Kidney (tissue), 14 donors: ENCODE results near the gene AIFM2. TPM values are rescaled to one million over a fixed set of nuclear protein-coding genes. Genes with fewer than 3 reads are reported as not detected.

Source experiments
- DNase-seq, 5 donors: peaks; one replicate each; pipeline ENCODE4 v3.0.0-alpha.2; 2013 to 2020
- FAIRE-seq: peaks from 2 replicates; lab custom pipeline; 2012; peaks lifted over from hg19 to GRCh38; lab: Jason Lieb, UNC
- H3K27ac ChIP-seq, 2 donors: one replicate each; pipeline ENCODE4 v1.7.0; 2013; ENCODE audit warnings: low read depth in 2 of 2, low read length in 2 of 2, inconsistent platforms in 1 of 2
- H3K27me3 ChIP-seq: one replicate; pipeline ENCODE4 v1.7.1; 2013; ENCODE audit warnings: low read length, inconsistent platforms; ENCODE audit not compliant: control insufficient read depth, insufficient read depth
- H3K36me3 ChIP-seq, 3 donors: one replicate each; pipeline versions ENCODE4 v1.7.0 to v1.7.1; 2013; ENCODE audit warnings: low read length in 3 of 3, control low read depth in 1 of 3, inconsistent platforms in 1 of 3; ENCODE audit not compliant: insufficient read depth in 3 of 3, control insufficient read depth in 2 of 3
- H3K4me1 ChIP-seq, 3 donors: one replicate each; pipeline versions ENCODE4 v1.7.0 to v1.7.1; 2013; ENCODE audit warnings: low read length in 3 of 3, inconsistent platforms in 1 of 3, low read depth in 1 of 3; ENCODE audit not compliant: control insufficient read depth in 2 of 3, insufficient read depth in 2 of 3
- H3K4me3 ChIP-seq, 3 donors: one replicate each; pipeline versions ENCODE4 v1.7.0 to v1.8.1; 2013; ENCODE audit warnings: low read length in 3 of 3, control low read depth in 1 of 3, inconsistent platforms in 1 of 3
- H3K9ac ChIP-seq, 3 donors: one replicate each; pipeline versions ENCODE4 v1.7.0 to v1.7.1; 2013; ENCODE audit warnings: low read length in 3 of 3, control low read depth in 1 of 3, inconsistent platforms in 1 of 3
- H3K9me3 ChIP-seq, 3 donors: one replicate each; pipeline versions ENCODE4 v1.7.0 to v1.7.1; 2013; ENCODE audit warnings: low read length in 3 of 3, control low read depth in 1 of 3, inconsistent platforms in 1 of 3; ENCODE audit not compliant: control insufficient read depth in 2 of 3, insufficient read depth in 1 of 3
- intact Hi-C: fragments of 100-400 bp; cut with DNase I; formaldehyde crosslinking; loops from one replicate; pipeline ENCODE4 v1.11.1; 2022
- polyA plus RNA-seq: library from polyadenylated mRNA; stranded (reverse); fragments of 350-450 nt; fragmentation: Illumina TruSeq; extraction: RNeasy Lipid Tissue Mini Kit (QIAGEN cat#74804); gene quantifications from one replicate; pipeline ENCODE4 v1.2.3, GENCODE V29; 2014; ENCODE audit warnings: low read depth, low replicate concordance; ENCODE audit not compliant: insufficient read depth
- total RNA-seq: library from RNA; stranded (reverse); fragmentation: NEBNext Ultra II Directional; extraction: Animal tissue kit (Norgen Biotek cat#: 25700); gene quantifications from one replicate; pipeline ENCODE4 v1.2.1, GENCODE V29; 2021
- TF ChIP-seq, protein P1 (sequence below): IDR thresholded peaks from 3 replicates; pipeline ENCODE4 v1.5.1; 2012; ENCODE audit warnings: mild to moderate bottlenecking, moderate library complexity, borderline replicate concordance; ENCODE audit not compliant: insufficient read depth; ENCODE audit errors: extremely low read depth
- donor health status: control.
- donor health status: control.
- donor health status: control.
- donor health status: control.
- donor health status: control.
- donor health status: DM: yes; HTN: yes; CAD: no.
- donor health status: Normal renal cell carcinoma (clear cell type).

Gene AIFM2
- total and polyA plus RNA-seq, 2 donors from 2014 or later: 12.7 to 14.8 TPM

DNA sequence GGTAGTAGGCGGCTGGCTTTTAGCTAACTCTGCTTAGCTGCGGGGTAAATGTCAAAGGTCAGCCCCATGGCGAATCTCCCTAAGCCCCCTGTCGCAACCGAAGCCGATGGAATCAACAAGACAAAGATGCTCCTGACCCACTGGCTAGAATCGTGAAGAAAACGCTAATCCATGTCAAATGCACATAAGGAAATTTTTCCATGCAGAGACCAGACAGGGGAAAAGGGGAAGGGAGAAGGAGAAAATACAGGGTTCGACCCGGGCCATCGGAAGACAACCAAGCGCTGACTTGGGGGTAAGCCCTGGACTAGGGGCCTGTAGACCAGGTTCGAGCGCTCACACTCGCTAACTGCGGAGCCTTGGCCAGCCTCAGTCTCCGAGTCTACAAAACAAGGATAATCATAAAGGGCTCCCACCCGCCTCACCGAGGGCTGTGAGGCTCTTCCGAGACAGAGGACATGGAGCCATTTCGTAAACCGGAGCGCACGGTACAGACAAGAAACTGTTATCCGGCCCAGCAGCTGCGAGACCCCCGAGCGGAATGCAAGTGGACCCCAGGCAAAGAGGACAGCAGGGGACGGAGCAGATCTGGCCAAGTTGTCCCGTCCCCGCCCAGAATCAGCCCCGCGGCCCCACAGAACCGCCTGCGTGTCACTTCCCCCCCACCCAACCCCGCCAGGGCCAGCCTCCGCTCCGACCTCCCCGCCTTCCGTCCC is 37.2 kb upstream of the AIFM2 start:
- Histone ChIP-seq H3K27ac (peak overlapping the region; percentile 94), H3K9me3 (no peaks in the 10 kb centered on the region), H3K36me3 (peaks cover 0 to 2% (median 0%) of the 10 kb centered on the region in 3 donors), H3K4me1 (peaks cover 0 to 12% (median 0%) of the 10 kb centered on the region in 3 donors), H3K9ac (peak overlapping the region; percentile 71 to 98 (median 90)), H3K4me3 (peak overlapping the region; percentile 87 to 98 (median 97)), H3K27me3 (no peaks in the 10 kb centered on the region)
- DNase-seq: peak in 3 of 5 donors; percentile 19 to 57 (median 35)
- no peak for FAIRE-seq
- TF ChIP-seq, protein P1, sequence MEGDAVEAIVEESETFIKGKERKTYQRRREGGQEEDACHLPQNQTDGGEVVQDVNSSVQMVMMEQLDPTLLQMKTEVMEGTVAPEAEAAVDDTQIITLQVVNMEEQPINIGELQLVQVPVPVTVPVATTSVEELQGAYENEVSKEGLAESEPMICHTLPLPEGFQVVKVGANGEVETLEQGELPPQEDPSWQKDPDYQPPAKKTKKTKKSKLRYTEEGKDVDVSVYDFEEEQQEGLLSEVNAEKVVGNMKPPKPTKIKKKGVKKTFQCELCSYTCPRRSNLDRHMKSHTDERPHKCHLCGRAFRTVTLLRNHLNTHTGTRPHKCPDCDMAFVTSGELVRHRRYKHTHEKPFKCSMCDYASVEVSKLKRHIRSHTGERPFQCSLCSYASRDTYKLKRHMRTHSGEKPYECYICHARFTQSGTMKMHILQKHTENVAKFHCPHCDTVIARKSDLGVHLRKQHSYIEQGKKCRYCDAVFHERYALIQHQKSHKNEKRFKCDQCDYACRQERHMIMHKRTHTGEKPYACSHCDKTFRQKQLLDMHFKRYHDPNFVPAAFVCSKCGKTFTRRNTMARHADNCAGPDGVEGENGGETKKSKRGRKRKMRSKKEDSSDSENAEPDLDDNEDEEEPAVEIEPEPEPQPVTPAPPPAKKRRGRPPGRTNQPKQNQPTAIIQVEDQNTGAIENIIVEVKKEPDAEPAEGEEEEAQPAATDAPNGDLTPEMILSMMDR: no peak
- intact Hi-C loops: no loop called here

DNA sequence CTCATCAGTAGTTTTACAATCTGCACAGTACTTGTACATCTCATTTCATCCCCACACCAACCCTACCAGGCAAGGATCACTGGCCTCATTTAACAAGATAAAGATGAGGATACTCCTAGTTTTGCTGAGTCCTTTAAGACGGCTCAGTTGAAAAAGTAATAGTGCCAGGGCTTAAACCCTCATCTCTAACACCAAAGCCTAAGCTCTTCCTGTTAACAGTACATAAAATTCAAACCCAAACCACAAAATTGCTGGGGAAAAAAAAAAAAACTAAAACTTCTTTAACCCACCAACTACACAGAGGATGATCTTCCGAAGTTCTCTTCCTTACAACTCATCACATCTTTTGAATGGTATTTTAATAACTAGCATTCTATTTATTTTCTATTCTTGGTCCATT is 36.4 kb upstream of the AIFM2 start:
- DNase-seq (no peak), FAIRE-seq (no peak)
- no peak overlapping the region for H3K27ac ChIP-seq
- H3K9ac ChIP-seq: peak overlapping the region; percentile 71 to 98 (median 90)
- H3K4me3 ChIP-seq: peak overlapping the region; percentile 22 to 98 (median 97)
- intact Hi-C loops: no loop called here
- TF ChIP-seq, protein P1: no peak
- no peaks in the 10 kb centered on the region for H3K9me3 ChIP-seq
- no peaks in the 10 kb centered on the region for H3K27me3 ChIP-seq
- H3K4me1 ChIP-seq: peaks cover 0 to 10% (median 0%) of the 10 kb centered on the region in 3 donors
- H3K36me3 ChIP-seq: peaks cover 0 to 2% (median 0%) of the 10 kb centered on the region in 3 donors

DNA sequence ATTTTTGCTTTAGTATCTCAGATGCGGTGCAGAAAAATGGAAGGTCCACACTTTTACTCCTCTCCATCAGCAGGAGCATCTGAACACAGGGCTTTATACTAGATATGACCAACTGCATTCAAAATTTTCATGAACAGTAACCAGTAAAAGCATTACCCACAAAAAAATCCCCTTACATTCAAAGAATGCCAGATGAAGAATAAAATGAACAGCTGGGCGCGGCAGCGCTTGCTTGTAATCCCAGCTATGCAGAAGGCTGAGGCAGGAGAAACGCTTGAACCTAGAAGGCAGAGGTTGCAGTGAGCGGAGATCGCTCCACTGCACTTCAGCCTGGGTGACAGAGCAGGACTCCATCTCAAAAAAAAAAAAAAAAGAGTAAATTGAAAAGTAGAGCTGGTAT is 34.6 kb upstream of the AIFM2 start:
- Histone ChIP-seq H3K9ac (no peak overlapping the region), H3K27ac (no peak overlapping the region), H3K4me1 (peaks cover 0 to 12% (median 0%) of the 10 kb centered on the region in 3 donors), H3K4me3 (no peak overlapping the region), H3K9me3 (no peaks in the 10 kb centered on the region), H3K36me3 (peaks cover 0 to 2% (median 0%) of the 10 kb centered on the region in 3 donors), H3K27me3 (no peaks in the 10 kb centered on the region)
- intact Hi-C loops: no loop called here
- FAIRE-seq (no peak), DNase-seq (no peak)
- TF ChIP-seq, protein P1: no peak
